Hematopoietic multipotent progenitor cell treated with erythropoietin and hydrocortisone succinate and interleukin-3 and kit ligand, for 6 days (in vitro differentiated cells): Measurements from ENCODE around the gene PPP1R18.

Source experiments
- DNase-seq: peaks from one replicate; pipeline ENCODE4 v3.0.0-alpha.2; 2015

The PPP1R18 gene

GRCh38 chr6:30689022-30689865, 2.8 kb upstream of the PPP1R18 start:
- peak; percentile 33 for DNase-seq

- no peak for DNase-seq
These were observed 2.1 kb upstream of the PPP1R18 start for GRCh38 chr6:30688569-30688968.

- no peak for DNase-seq
These were observed 1.4 kb upstream of the PPP1R18 start for GRCh38 chr6:30687659-30688431.

GRCh38 chr6:30686908-30687658, 638 bp upstream of the PPP1R18 start:
- peak; percentile 76 for DNase-seq

GRCh38 chr6:30685157-30686008, 1.1 kb downstream of the PPP1R18 start:
- DNase-seq: peak; percentile 64

- DNase-seq: peak; percentile 71
These were observed 1.9 kb downstream of the PPP1R18 start for GRCh38 chr6:30684386-30685156.

- peak; percentile 41 for DNase-seq
These were observed 2.5 kb downstream of the PPP1R18 start for GRCh38 chr6:30683980-30684338.

GRCh38 chr6:30683183-30683979, 3.1 kb downstream of the PPP1R18 start:
- DNase-seq: no peak

- peak; percentile 93 for DNase-seq
These were observed 4.0 kb downstream of the PPP1R18 start for GRCh38 chr6:30682143-30683117.

GRCh38 chr6:30681766-30682142, 4.7 kb downstream of the PPP1R18 start:
- DNase-seq: peak; percentile 14

GRCh38 chr6:30679765-30680535, 6.5 kb downstream of the PPP1R18 start:
- DNase-seq: no peak

GRCh38 chr6:30678964-30679726, 7.3 kb downstream of the PPP1R18 start:
- peak; percentile 89 for DNase-seq

GRCh38 chr6:30676660-30677285, 9.7 kb downstream of the PPP1R18 start:
- peak; percentile 35 for DNase-seq

- DNase-seq: peak; percentile 99
These were observed 13.8 kb downstream of the PPP1R18 start, which contains the start of gene DHX16 for GRCh38 chr6:30672445-30673253. TSS of gene DHX16 (minus strand) at chr6:30673006. CDS start at chr6:30672841, 165 bp downstream.

- peak; percentile 28 for DNase-seq
These were observed 15.5 kb downstream of the PPP1R18 start for GRCh38 chr6:30670760-30671527.
